Prostate gland (tissue), 2 donors: ENCODE measurements around the gene KRTAP6-2.

Experiments
- POLR2A ChIP-seq: fragments of 450-650 bp; IDR thresholded peaks from one replicate; pipeline ENCODE4 v1.6.1; 2016; ENCODE audit warnings: antibody characterized with exemption, mild to moderate bottlenecking
- TF ChIP-seq, protein P1 (sequence below), 4 experiments: fragments of 200-600 bp in 2 of 4; fragments of 450-650 bp in 2 of 4; sonication (generic) in 2 of 4; IDR thresholded peaks; 1 replicate in 3 of 4; 2 replicates in 1 of 4; pipeline ENCODE4 v1.5.1; 2016 to 2019; ENCODE audit warnings: antibody characterized with exemption in 4 of 4, mild to moderate bottlenecking in 2 of 4, moderate library complexity in 2 of 4

DNA sequence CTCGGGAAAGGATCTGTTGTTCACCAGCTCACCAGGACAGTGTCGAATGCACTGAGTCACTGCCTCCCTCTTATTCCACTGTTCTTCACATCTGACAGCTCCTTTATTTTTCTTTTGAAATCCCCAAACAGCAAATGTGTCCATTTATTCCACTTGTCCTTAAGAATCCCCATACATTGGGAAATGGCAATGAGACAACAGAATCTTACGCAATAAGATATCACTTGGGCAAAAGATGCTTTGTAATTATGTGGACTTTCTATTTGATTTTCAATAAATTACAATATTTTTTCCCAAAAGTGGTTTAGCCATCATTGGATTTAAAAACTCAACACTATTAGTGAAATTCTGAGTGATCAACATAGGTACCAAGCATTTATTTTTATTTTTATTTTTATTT is 40.0 kb upstream of the KRTAP6-2 start:
- TF ChIP-seq, protein P1, sequence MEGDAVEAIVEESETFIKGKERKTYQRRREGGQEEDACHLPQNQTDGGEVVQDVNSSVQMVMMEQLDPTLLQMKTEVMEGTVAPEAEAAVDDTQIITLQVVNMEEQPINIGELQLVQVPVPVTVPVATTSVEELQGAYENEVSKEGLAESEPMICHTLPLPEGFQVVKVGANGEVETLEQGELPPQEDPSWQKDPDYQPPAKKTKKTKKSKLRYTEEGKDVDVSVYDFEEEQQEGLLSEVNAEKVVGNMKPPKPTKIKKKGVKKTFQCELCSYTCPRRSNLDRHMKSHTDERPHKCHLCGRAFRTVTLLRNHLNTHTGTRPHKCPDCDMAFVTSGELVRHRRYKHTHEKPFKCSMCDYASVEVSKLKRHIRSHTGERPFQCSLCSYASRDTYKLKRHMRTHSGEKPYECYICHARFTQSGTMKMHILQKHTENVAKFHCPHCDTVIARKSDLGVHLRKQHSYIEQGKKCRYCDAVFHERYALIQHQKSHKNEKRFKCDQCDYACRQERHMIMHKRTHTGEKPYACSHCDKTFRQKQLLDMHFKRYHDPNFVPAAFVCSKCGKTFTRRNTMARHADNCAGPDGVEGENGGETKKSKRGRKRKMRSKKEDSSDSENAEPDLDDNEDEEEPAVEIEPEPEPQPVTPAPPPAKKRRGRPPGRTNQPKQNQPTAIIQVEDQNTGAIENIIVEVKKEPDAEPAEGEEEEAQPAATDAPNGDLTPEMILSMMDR (IDR thresholded peaks at IDR 0.05) = no peak
- no peak for TF ChIP-seq POLR2A
